ACHN (cell line): ENCODE results near the gene DCAF8L2.
A peak's percentile ranks its signal among the peaks of the same experiment; 100 is the strongest.
"Not testable (repeated sequence)": the region's sequence is repeated elsewhere in the genome, so short reads cannot be mapped to it uniquely, and the experiment has no call there.

Experiments used
- DNase-seq: peaks from one replicate; pipeline ENCODE4 v3.0.0-alpha.2; 2015
- in situ Hi-C: cut with HindIII; loops from 2 replicates; pipeline ENCODE4 v1.10.0; 2017; ENCODE audit warnings: low sequenced_read_pairs, low pct_ligation_motif_present, low pct_unique_long_range_greater_than_20kb

Gene DCAF8L2

GRCh38 chrX:27590044-27590443 is at the start of gene DCAF8L2:
Gene DCAF8L2, plus strand, starts transcription at chrX:27590344. Its CDS starts 156,552 bp downstream, at chrX:27746896.
- in situ Hi-C loops: no loop called here
- DNase-seq: no peak

GRCh38 chrX:27541161-27541560 is 49.0 kb upstream of the DCAF8L2 start:
- DNase-seq, in situ Hi-C loops: not testable (repeated sequence)

- in situ Hi-C loops: no loop called here
Measured at GRCh38 chrX:27548624-27549023, 41.5 kb upstream of the DCAF8L2 start.

GRCh38 chrX:27549688-27550087 is 40.5 kb upstream of the DCAF8L2 start:
- in situ Hi-C loops: no loop called here
- no peak for DNase-seq

More at GRCh38 chrX:27548624-27549023, 41.5 kb upstream of the DCAF8L2 start:
- no peak for DNase-seq

- in situ Hi-C loops: no loop called here
- peak; percentile 5 for DNase-seq
Measured at GRCh38 chrX:27555514-27555913, 34.6 kb upstream of the DCAF8L2 start.

GRCh38 chrX:27565992-27566391 is 24.2 kb upstream of the DCAF8L2 start:
- in situ Hi-C loops: no loop called here
- no peak for DNase-seq

- DNase-seq: no peak
- in situ Hi-C loops: no loop called here
Measured at GRCh38 chrX:27571164-27571563, 19.0 kb upstream of the DCAF8L2 start.

- in situ Hi-C loops: no loop called here
- DNase-seq: no peak
Measured at GRCh38 chrX:27575565-27575964, 14.6 kb upstream of the DCAF8L2 start.

- no peak for DNase-seq
- in situ Hi-C loops: no loop called here
Measured at GRCh38 chrX:27583976-27584375, 6.2 kb upstream of the DCAF8L2 start.

- no peak for DNase-seq
- in situ Hi-C loops: no loop called here
Measured at GRCh38 chrX:27591938-27592337, 1.8 kb downstream of the DCAF8L2 start.

- in situ Hi-C loops: no loop called here
Measured at GRCh38 chrX:27597508-27597907, 7.4 kb downstream of the DCAF8L2 start.

GRCh38 chrX:27598312-27598711 is 8.2 kb downstream of the DCAF8L2 start:
- in situ Hi-C loops: no loop called here
- DNase-seq: no peak

More at GRCh38 chrX:27597508-27597907, 7.4 kb downstream of the DCAF8L2 start:
- no peak for DNase-seq

GRCh38 chrX:27599928-27600327 is 9.8 kb downstream of the DCAF8L2 start:
- in situ Hi-C loops: no loop called here
- DNase-seq: peak; percentile 10

GRCh38 chrX:27600686-27601085 is 10.5 kb downstream of the DCAF8L2 start:
- in situ Hi-C loops: no loop called here
- DNase-seq: no peak

- in situ Hi-C loops: no loop called here
- no peak for DNase-seq
Measured at GRCh38 chrX:27608671-27609070, 18.5 kb downstream of the DCAF8L2 start.

- in situ Hi-C loops: no loop called here
- DNase-seq: no peak
Measured at GRCh38 chrX:27619459-27619858, 29.3 kb downstream of the DCAF8L2 start.

- in situ Hi-C loops: no loop called here
- DNase-seq: peak; percentile 1
Measured at GRCh38 chrX:27619975-27620374, 29.8 kb downstream of the DCAF8L2 start.

- no peak for DNase-seq
Measured at GRCh38 chrX:27622883-27623282, 32.7 kb downstream of the DCAF8L2 start.

GRCh38 chrX:27626066-27626465 is 35.9 kb downstream of the DCAF8L2 start:
- DNase-seq: no peak
- in situ Hi-C loops: no loop called here

More at GRCh38 chrX:27622883-27623282, 32.7 kb downstream of the DCAF8L2 start:
- in situ Hi-C loops: no loop called here

- DNase-seq: no peak
- in situ Hi-C loops: no loop called here
Measured at GRCh38 chrX:27633328-27633727, 43.2 kb downstream of the DCAF8L2 start.

- in situ Hi-C loops: no loop called here
Measured at GRCh38 chrX:27656581-27656980, 66.4 kb downstream of the DCAF8L2 start.

More at GRCh38 chrX:27656581-27656980, 66.4 kb downstream of the DCAF8L2 start:
- no peak for DNase-seq
